Measurements from ENCODE around the gene EPAS1.

DNA sequence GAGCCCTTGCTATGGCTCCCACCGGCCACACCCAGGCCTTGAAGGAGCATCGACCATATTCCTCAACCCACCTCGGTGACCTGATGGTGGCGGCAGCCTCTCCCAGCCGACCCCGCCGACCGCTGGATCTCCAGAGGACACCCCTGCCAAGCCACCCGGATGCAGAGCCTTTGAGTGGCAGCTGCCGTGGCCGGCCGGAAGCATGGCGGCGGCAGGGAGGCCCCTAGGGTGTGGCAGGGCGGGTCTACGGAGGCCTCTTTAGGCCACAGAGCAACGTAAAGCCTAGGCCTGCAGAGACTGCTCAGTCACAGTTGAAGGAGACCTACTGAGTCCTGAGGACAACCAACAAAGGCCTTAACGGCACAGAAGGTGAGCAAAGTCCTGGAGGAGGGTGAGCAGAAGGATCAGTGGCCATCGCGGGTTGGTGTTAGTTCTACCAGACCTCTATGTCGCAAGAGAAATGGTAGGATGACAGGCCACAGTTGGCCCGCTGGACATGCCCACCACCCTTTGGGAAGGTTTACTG is 131.8 kb downstream of the EPAS1 start:
- TF ChIP-seq HDAC2 (IDR thresholded peaks at IDR 0.05) (no peak), EP300 (IDR thresholded peaks at IDR 0.05) (no peak), CHD2 (IDR thresholded peaks at IDR 0.05; ENCODE audit: low read length, partially characterized antibody) (no peak), SMC3 (IDR thresholded peaks at IDR 0.05) (no peak), CEBPB (IDR thresholded peaks at IDR 0.05) (no peak), CHD4 (IDR thresholded peaks at IDR 0.05; ENCODE audit: borderline replicate concordance) (no peak)
- TF ChIP-seq, protein P1, sequence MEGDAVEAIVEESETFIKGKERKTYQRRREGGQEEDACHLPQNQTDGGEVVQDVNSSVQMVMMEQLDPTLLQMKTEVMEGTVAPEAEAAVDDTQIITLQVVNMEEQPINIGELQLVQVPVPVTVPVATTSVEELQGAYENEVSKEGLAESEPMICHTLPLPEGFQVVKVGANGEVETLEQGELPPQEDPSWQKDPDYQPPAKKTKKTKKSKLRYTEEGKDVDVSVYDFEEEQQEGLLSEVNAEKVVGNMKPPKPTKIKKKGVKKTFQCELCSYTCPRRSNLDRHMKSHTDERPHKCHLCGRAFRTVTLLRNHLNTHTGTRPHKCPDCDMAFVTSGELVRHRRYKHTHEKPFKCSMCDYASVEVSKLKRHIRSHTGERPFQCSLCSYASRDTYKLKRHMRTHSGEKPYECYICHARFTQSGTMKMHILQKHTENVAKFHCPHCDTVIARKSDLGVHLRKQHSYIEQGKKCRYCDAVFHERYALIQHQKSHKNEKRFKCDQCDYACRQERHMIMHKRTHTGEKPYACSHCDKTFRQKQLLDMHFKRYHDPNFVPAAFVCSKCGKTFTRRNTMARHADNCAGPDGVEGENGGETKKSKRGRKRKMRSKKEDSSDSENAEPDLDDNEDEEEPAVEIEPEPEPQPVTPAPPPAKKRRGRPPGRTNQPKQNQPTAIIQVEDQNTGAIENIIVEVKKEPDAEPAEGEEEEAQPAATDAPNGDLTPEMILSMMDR (IDR thresholded peaks at IDR 0.05) = no peak
